GM12872 (cell line): ENCODE measurements around the gene FAM53A.

ENCODE experiments used
- CTCF ChIP-seq: IDR thresholded peaks from 3 replicates; pipeline ENCODE4 v1.5.1; 2011; ENCODE audit warnings: low read depth, mild to moderate bottlenecking, low read length, moderate library complexity; ENCODE audit not compliant: insufficient read depth

The FAM53A gene

GRCh38 chr4:1656986-1657385 lies 27.1 kb downstream of the FAM53A start:
- TF ChIP-seq CTCF, result no peak

- TF ChIP-seq CTCF, result no peak
Observed at GRCh38 chr4:1656132-1656531, 28.0 kb downstream of the FAM53A start.

- no peak for TF ChIP-seq CTCF
Observed at GRCh38 chr4:1655676-1656075, 28.4 kb downstream of the FAM53A start.

- no peak for TF ChIP-seq CTCF
Observed at GRCh38 chr4:1655081-1655480, 29.0 kb downstream of the FAM53A start.

GRCh38 chr4:1654216-1654955 lies 29.7 kb downstream of the FAM53A start:
- TF ChIP-seq CTCF, result no peak

GRCh38 chr4:1653776-1654175 lies 30.3 kb downstream of the FAM53A start:
- TF ChIP-seq CTCF, result no peak

GRCh38 chr4:1652088-1652487 lies 32.0 kb downstream of the FAM53A start:
- no peak for TF ChIP-seq CTCF

GRCh38 chr4:1651609-1652008 lies 32.5 kb downstream of the FAM53A start:
- TF ChIP-seq CTCF, result no peak
